Astrocyte of the spinal cord (primary cell): ENCODE measurements around the gene MRPL36.
"Not testable (repeated sequence)": the region's sequence is repeated elsewhere in the genome, so short reads cannot be mapped to it uniquely, and the experiment has no call there.

Experiments used
- DNase-seq: peaks from one replicate; pipeline ENCODE4 v3.0.0; 2011; ENCODE audit warnings: low read depth, low spot score
- H3K4me3 ChIP-seq: 2 replicates; pipeline ENCODE4 v1.5.1; 2011; ENCODE audit warnings: low read depth, mild to moderate bottlenecking, low read length, moderate library complexity
- in situ Hi-C: cut with HindIII; loops from 2 replicates; pipeline ENCODE4 v1.10.0; 2017; ENCODE audit warnings: low sequenced_read_pairs
- TF ChIP-seq, protein P1 (sequence below): IDR thresholded peaks from 2 replicates; pipeline ENCODE4 v1.5.1; 2012; ENCODE audit warnings: low read depth, mild to moderate bottlenecking, low read length, inconsistent platforms

The MRPL36 gene

DNA sequence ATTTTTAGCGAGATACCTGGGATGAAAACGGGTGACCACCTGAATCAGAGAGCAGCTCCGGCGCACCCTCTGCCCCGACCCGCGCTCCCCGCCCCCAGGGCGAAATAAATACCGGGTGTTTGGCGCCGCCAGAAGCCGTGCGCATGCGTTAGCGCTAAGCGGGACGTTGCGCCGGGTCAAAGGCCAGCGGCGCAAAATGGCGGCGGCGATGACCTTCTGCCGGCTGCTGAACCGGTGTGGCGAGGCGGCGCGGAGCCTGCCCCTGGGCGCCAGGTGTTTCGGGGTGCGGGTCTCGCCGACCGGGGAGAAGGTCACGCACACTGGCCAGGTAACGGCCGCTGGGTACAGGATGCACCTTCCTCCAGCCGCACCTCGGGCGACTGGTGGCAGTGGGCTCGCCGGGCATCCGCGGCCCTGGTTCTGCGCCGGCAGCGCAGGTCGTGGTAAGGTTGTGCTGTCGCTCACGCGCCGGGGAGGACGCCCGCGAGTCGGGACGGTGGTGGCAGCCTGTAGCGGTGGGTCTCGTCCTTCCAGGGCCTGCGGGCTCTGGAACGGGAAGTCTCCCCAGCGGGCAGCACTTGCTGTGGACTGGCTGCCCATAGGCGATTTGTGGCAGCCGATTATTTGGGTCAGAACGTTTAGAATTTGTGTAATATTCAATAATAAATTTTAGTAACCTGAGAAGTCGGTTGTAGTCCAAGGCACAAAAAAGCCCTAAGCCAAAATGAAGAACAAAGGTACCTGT lies 1.8 kb upstream of the MRPL36 start, which contains the start of gene NDUFS6:
Gene NDUFS6 (plus strand): TSS at position 186 of the 745 bp plus-strand sequence. CDS start 11 bp downstream, at position 197.
- in situ Hi-C loops, result no loop called here
- peak; percentile 69 for DNase-seq
- H3K4me3 ChIP-seq, result peak within 1 kb of the TSS; percentile 81
- TF ChIP-seq, protein P1, sequence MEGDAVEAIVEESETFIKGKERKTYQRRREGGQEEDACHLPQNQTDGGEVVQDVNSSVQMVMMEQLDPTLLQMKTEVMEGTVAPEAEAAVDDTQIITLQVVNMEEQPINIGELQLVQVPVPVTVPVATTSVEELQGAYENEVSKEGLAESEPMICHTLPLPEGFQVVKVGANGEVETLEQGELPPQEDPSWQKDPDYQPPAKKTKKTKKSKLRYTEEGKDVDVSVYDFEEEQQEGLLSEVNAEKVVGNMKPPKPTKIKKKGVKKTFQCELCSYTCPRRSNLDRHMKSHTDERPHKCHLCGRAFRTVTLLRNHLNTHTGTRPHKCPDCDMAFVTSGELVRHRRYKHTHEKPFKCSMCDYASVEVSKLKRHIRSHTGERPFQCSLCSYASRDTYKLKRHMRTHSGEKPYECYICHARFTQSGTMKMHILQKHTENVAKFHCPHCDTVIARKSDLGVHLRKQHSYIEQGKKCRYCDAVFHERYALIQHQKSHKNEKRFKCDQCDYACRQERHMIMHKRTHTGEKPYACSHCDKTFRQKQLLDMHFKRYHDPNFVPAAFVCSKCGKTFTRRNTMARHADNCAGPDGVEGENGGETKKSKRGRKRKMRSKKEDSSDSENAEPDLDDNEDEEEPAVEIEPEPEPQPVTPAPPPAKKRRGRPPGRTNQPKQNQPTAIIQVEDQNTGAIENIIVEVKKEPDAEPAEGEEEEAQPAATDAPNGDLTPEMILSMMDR, result no peak

GRCh38 chr5:1800472-1801221 lies 1.0 kb upstream of the MRPL36 start:
- TF ChIP-seq, protein P1, result no peak
- H3K4me3 ChIP-seq, result peak overlapping the region; percentile 81
- in situ Hi-C loops, result no loop called here
- DNase-seq, result peak; percentile 56

- in situ Hi-C loops, result no loop called here
- H3K4me3 ChIP-seq, result peak overlapping the region; percentile 81
- TF ChIP-seq, protein P1, result no peak
- DNase-seq, result peak; percentile 18
Measured at GRCh38 chr5:1799110-1799601, 481 bp downstream of the MRPL36 start.

- DNase-seq, in situ Hi-C loops: not testable (repeated sequence)
- H3K4me3 ChIP-seq, result peak overlapping the region; percentile 81
Measured at GRCh38 chr5:1798589-1798988, 1.0 kb downstream of the MRPL36 start.

- no peak for DNase-seq
- TF ChIP-seq, protein P1, result no peak
- no peak overlapping the region for H3K4me3 ChIP-seq
- in situ Hi-C loops, result no loop called here
Measured at GRCh38 chr5:1797855-1798254, 1.8 kb downstream of the MRPL36 start.

- H3K4me3 ChIP-seq, result no peak overlapping the region
- no peak for DNase-seq
- TF ChIP-seq, protein P1, result no peak
- in situ Hi-C loops, result no loop called here
Measured at GRCh38 chr5:1797103-1797800, 2.4 kb downstream of the MRPL36 start.
